Fibroblast of peridontal ligament (primary cell): ENCODE measurements around the gene OR2H1.

Experiments used
- DNase-seq: peaks from one replicate; pipeline ENCODE4 v3.0.0-alpha.2; 2010; ENCODE audit errors: extremely low read depth

The OR2H1 gene

GRCh38 chr6:29510746-29511300 lies 53.9 kb downstream of the OR2H1 start:
- DNase-seq = no peak
